IPS-18a (cell line): Measurements from ENCODE around the gene BBX.

Experiments used
- H3K27ac ChIP-seq: one replicate; pipeline ENCODE4 v1.5.1; 2013; ENCODE audit warnings: low read length
- H3K27me3 ChIP-seq: one replicate; pipeline ENCODE4 v1.6.1; 2013; ENCODE audit warnings: mild to moderate bottlenecking, low read length; ENCODE audit not compliant: control insufficient read depth, insufficient read depth
- H3K36me3 ChIP-seq: one replicate; pipeline ENCODE4 v1.6.1; 2013; ENCODE audit warnings: low read depth, low read length; ENCODE audit not compliant: control insufficient read depth
- H3K4me1 ChIP-seq: one replicate; pipeline ENCODE4 v1.6.1; 2013; ENCODE audit warnings: low read depth, low read length; ENCODE audit not compliant: control insufficient read depth
- H3K4me3 ChIP-seq: one replicate; pipeline ENCODE4 v1.5.1; 2013; ENCODE audit warnings: low read length
- H3K9ac ChIP-seq: one replicate; pipeline ENCODE4 v1.6.1; 2013; ENCODE audit warnings: mild to moderate bottlenecking, low read length, moderate library complexity
- H3K9me3 ChIP-seq: one replicate; pipeline ENCODE4 v1.6.1; 2013; ENCODE audit warnings: low read depth, low read length; ENCODE audit not compliant: control insufficient read depth

The BBX gene

DNA sequence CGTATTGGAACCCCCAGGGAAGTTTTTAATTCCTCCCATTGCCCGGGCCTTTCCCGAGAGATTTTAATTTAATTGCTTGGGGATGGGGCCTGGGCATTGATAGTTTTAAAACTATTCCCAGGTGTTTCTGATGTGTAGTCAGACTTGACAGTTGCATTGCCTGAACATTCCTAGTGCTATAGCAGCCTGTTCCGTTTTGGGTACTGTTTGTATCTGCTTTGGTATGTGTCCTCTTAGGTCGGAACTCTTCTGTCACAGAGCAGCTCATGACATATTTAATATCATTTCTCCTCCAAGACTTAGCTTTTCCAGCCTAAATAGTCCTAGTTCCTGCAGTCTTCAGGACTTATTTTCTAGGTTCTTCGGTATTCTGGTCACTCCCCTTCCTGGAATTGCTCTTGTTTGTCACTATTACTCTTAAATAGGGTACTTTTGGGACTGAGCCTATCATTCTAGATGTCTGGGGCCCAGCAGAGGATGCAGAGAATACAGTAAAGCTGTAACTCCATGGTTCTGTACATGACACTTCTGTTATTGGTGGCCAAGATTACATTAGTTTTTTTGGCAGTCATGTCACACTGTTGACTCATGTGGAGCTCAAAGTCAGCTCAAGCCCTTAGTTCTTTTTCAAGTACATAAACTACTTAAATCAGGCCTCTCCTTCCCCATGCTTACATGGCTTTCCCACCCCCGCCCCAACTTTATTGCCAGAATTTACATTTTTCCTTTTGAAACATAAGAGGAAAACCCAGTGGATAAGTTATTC is 81.5 kb downstream of the BBX start:
- Histone ChIP-seq H3K27me3 (no peaks in the 10 kb centered on the region), H3K36me3 (no peaks in the 10 kb centered on the region), H3K9ac (no peak overlapping the region), H3K9me3 (no peaks in the 10 kb centered on the region), H3K4me1 (peaks cover 13% of the 10 kb centered on the region), H3K27ac (no peak overlapping the region), H3K4me3 (no peak overlapping the region)

DNA sequence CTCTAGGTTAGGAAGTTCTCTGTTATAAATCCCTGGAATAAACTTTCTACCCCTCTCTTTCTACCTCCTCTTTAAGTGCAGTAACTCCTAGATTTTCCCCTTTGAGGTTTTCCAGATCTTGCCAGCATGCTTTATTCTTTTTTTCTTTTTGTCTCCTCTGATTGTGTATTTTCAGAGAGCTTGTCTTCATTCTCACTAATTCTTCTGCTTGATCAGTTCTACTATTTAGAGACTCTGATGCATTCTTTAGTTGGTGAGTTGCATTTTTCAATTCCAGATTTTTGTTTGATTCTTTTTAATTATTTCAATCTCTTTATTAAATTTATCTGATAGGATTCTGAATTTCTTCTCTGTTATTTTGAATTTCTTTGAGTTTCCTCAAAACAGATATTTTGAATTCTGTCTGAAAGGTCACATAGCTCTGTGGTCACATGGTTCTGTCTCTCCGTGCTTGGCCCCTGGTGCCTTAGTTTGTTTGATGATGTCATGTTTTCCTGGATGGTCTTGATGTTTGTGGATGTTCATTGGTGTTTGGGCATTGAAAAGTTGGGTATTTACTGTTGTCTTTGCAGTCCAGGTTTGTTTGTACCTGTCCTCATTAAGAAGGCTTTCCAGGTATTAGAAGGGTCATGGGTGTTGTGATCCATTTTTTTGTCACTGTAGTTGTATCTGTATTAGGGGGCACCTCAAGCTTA is 89.2 kb downstream of the BBX start:
- no peaks in the 10 kb centered on the region for H3K9me3 ChIP-seq
- no peaks in the 10 kb centered on the region for H3K36me3 ChIP-seq
- H3K9ac ChIP-seq, result no peak overlapping the region
- no peak overlapping the region for H3K27ac ChIP-seq
- peaks cover 3% of the 10 kb centered on the region for H3K4me1 ChIP-seq
- no peaks in the 10 kb centered on the region for H3K27me3 ChIP-seq
- no peak overlapping the region for H3K4me3 ChIP-seq

DNA sequence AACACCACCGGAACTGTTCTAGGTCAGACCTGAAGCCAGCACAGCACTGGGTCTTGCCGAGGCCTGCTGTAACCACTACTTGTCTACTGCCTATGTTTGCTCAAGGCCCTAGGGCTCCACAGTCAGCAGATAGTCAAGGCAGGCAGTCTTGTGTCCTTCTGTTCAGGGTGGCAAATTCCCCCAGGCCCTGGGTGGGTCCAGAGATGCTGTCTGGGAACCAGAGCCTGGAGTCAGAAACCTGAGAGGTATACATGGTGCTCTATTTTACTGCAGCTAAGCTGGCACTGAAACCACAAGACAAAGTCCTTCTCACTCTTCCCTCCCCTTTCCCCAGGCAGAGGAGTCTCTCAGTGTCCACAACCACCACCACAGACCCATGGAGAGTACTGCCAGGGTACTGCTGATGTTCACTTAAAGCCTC is 89.9 kb downstream of the BBX start:
- H3K4me3 ChIP-seq, result no peak overlapping the region
- no peaks in the 10 kb centered on the region for H3K27me3 ChIP-seq
- H3K36me3 ChIP-seq, result no peaks in the 10 kb centered on the region
- H3K4me1 ChIP-seq, result peaks cover 3% of the 10 kb centered on the region
- no peak overlapping the region for H3K9ac ChIP-seq
- no peaks in the 10 kb centered on the region for H3K9me3 ChIP-seq
- no peak overlapping the region for H3K27ac ChIP-seq

DNA sequence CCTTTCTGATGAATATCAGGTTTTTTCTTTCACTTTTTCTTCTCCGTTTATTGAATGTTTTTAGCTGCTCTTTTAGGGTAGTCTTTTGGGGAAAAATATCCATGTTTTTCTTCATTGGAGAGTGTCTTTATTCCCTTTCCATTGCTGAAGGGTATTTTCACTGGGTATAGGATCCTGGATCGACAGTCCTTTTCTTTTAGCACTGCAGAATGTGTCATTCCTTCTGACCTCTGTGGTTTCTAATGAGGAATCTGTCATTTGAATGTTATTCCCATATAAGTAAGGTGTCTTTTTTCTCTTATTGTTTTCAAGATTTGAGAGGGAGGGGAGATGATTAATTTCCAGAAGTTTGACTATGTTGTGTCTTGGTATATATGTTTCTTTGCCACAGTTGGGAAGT is 96.8 kb downstream of the BBX start:
- Histone ChIP-seq H3K36me3 (no peaks in the 10 kb centered on the region), H3K27ac (no peak overlapping the region), H3K4me3 (no peak overlapping the region), H3K27me3 (no peaks in the 10 kb centered on the region), H3K9me3 (no peaks in the 10 kb centered on the region), H3K4me1 (peaks cover 10% of the 10 kb centered on the region), H3K9ac (no peak overlapping the region)

DNA sequence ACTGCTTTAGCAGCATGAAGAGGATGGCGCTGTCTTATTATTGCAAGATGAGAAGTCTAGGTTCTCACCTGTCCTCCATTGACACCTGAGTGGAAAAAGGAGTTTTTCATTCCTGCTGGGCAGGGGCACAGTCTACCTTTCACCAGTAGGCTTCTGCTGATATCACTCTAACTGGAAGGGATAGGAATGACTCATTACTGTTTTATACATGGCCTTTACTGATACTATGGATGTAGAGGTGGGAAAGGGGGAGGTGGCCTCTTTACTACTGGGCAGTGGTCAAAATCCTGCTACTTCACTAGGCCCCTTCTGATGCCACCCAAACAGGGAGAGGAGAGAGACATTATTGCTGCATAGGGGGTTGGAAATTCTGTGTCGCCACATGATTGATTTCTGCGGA is 97.8 kb downstream of the BBX start:
- Histone ChIP-seq H3K27me3 (no peaks in the 10 kb centered on the region), H3K4me3 (no peak overlapping the region), H3K36me3 (no peaks in the 10 kb centered on the region), H3K9me3 (no peaks in the 10 kb centered on the region), H3K4me1 (peaks cover 7% of the 10 kb centered on the region), H3K9ac (no peak overlapping the region), H3K27ac (no peak overlapping the region)

DNA sequence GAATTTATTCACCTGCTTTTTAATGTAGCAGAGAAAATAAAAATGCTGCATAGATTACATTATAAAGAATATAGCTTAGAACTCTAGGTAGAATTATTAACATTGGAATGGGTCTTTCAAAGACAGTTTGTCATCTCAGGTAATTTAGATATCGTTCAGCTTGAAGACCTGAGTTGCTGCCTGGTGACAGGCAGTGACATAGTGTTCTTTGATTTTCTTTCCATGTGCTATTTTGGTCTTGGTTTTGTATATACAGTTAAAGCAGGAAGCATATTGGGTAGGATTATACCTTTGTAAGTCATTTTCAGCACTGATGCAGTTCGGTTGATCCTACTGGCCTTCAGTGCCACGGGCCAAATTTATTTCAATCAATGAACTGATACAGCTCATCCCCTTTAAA is 98.7 kb downstream of the BBX start:
- Histone ChIP-seq H3K9me3 (no peaks in the 10 kb centered on the region), H3K27me3 (no peaks in the 10 kb centered on the region), H3K4me3 (no peak overlapping the region), H3K27ac (no peak overlapping the region), H3K4me1 (peaks cover 7% of the 10 kb centered on the region), H3K9ac (no peak overlapping the region), H3K36me3 (no peaks in the 10 kb centered on the region)

DNA sequence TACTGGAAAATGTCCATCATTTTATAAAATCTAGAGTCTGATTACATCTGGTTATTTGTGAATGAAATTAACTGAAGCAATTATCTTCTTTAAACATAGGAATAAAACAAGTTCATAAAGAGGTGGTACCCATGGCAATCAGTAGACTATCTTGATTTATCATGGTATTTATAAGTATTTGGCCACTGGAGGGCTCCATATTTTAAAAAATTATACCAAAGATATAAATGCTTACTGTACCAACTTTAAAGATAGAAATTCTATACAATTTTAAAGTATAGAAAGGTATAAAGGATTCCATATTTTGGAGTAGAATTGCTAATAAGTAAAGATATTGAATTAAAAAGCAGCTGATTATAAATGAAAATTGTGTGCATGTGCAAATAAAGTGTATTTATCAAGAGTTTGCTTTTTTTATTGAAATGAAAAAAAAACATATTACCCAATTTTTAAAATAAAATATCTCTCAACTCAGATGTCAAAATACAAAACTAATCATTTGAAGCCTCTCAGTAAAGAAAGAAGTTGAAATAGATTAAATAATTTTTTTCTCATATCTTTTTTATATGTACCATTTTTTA is 105.3 kb downstream of the BBX start:
- Histone ChIP-seq H3K36me3 (no peaks in the 10 kb centered on the region), H3K27ac (no peak overlapping the region), H3K27me3 (no peaks in the 10 kb centered on the region), H3K9me3 (no peaks in the 10 kb centered on the region), H3K4me3 (no peak overlapping the region), H3K4me1 (peaks cover 19% of the 10 kb centered on the region), H3K9ac (no peak overlapping the region)

DNA sequence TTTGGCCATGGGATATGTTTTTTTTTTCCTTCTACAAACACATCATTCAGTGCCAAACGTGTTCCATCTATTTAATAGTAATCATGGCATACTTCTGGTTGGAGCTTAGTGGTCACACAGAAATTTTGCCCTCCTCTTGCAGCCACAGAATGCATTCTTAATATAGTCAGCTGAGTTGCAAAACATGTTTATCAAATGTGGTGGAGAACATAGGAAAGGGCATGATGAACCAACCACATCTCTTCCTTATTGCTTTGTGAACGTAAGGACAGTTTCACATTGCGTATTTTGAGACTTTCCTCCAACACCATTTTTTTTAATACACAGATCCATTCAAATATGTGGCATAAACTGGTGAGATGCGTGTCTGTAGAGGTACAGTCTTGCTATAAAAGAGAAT is 106.8 kb downstream of the BBX start:
- Histone ChIP-seq H3K9me3 (no peaks in the 10 kb centered on the region), H3K36me3 (no peaks in the 10 kb centered on the region), H3K9ac (no peak overlapping the region), H3K27me3 (no peaks in the 10 kb centered on the region), H3K4me3 (no peak overlapping the region), H3K4me1 (peaks cover 16% of the 10 kb centered on the region), H3K27ac (no peak overlapping the region)

DNA sequence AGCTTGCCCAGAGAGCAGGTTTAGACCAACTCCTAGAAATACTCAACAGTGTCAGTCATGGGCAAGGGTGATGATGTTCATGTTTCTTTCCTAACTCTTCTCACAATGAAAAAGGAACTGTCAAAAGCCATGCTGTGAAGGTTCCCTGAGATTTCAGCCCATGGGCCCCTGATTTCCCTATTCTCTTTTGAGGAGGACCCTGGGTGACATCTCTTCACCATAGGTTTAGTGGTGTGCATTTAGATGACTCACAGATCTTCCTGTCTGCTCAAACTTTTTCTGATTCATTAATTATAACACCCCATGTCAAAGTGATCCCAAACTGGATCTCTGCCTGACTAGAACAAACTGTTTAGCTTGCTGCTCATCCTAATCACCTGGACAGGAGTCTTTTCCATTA is 108.0 kb downstream of the BBX start:
- H3K4me3 ChIP-seq, result no peak overlapping the region
- no peaks in the 10 kb centered on the region for H3K36me3 ChIP-seq
- no peaks in the 10 kb centered on the region for H3K27me3 ChIP-seq
- H3K9me3 ChIP-seq, result no peaks in the 10 kb centered on the region
- H3K27ac ChIP-seq, result no peak overlapping the region
- H3K9ac ChIP-seq, result no peak overlapping the region
- H3K4me1 ChIP-seq, result peaks cover 16% of the 10 kb centered on the region

DNA sequence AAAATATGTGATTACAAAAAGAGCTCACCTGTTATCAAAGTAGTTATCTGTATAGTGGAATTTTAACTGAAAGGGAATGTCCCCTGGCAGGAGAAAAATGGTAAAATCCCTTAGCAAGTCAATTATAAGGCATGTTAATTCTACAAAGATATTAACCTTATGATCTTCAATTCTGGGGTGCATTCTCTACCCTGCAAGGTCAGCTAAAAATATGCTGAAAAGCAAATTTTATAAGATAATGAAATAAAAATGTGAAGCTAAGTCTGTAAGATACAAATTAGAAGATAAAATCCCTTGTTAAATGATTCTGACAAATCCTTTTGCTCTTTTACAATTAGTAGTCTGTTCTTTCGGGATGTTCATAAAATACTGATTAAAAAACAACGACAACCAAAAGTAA is 109.8 kb downstream of the BBX start:
- H3K36me3 ChIP-seq, result no peaks in the 10 kb centered on the region
- peaks cover 16% of the 10 kb centered on the region for H3K4me1 ChIP-seq
- H3K27ac ChIP-seq, result no peak overlapping the region
- H3K4me3 ChIP-seq, result no peak overlapping the region
- no peak overlapping the region for H3K9ac ChIP-seq
- H3K27me3 ChIP-seq, result no peaks in the 10 kb centered on the region
- no peaks in the 10 kb centered on the region for H3K9me3 ChIP-seq

DNA sequence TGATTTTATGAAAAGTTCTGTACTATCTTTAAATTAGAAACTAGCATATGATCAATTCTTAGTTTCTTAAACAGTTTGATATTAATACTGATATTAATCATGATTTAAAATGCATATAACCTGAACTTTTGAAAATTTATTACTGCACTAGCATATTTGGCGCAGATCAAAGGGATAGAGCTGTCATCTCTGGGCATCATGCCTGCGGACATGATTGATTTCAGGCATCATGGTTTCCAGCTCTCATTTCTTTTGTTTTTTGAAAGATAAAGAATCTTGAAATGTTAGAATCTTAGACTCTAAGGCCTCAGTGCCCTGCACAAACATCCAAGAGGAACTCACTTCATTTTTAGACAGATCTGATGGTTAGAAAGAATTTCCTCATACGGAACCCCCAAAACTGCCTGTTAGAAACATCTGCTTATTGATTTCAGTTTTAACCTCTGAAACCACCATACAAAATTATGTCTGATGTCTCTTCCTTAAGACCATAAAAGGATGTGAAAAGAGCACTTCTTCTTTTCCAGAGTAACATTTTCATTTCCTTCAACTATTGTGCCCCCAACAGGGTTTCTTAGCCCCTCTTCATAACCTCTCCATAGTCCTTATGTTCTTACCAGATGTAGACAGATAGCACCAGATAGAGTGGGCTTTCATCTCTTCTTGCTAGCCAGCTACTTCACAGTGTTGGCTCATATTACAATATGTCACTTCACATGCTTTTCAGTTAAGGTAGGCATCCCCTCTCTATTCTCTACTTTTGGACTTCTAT is 110.8 kb downstream of the BBX start:
- H3K36me3 ChIP-seq, result no peaks in the 10 kb centered on the region
- no peaks in the 10 kb centered on the region for H3K27me3 ChIP-seq
- no peaks in the 10 kb centered on the region for H3K9me3 ChIP-seq
- no peak overlapping the region for H3K9ac ChIP-seq
- peaks cover 16% of the 10 kb centered on the region for H3K4me1 ChIP-seq
- no peak overlapping the region for H3K27ac ChIP-seq
- no peak overlapping the region for H3K4me3 ChIP-seq
